Inflammatory macrophage treated with lipopolysaccharide for 4 hours (primary cell): ENCODE data around the gene PDCD11.
"Not testable (repeated sequence)": the region's sequence is repeated elsewhere in the genome, so short reads cannot be mapped to it uniquely, and the experiment has no call there.

Experiments used
- DNase-seq: peaks from one replicate; pipeline ENCODE4 v3.0.0-alpha.2; 2020

Gene PDCD11

GRCh38 chr10:103478671-103479070 lies 82.2 kb downstream of the PDCD11 start:
- DNase-seq: no peak

GRCh38 chr10:103479135-103479534 lies 82.7 kb downstream of the PDCD11 start, which contains the start of gene CALHM3:
CALHM3 (minus strand) TSS chr10:103479240; CDS start chr10:103479032, 208 bp downstream.
- no peak for DNase-seq

GRCh38 chr10:103480521-103480920 lies 84.1 kb downstream of the PDCD11 start:
- no peak for DNase-seq

- peak; percentile 82 for DNase-seq
Measured at GRCh38 chr10:103481974-103482531, 85.6 kb downstream of the PDCD11 start.

- DNase-seq: not testable (repeated sequence)
Measured at GRCh38 chr10:103486635-103487409, 90.4 kb downstream of the PDCD11 start.

GRCh38 chr10:103487410-103487708 lies 90.9 kb downstream of the PDCD11 start:
- no peak for DNase-seq

GRCh38 chr10:103490986-103491314 lies 94.5 kb downstream of the PDCD11 start:
- DNase-seq: no peak

- no peak for DNase-seq
Measured at GRCh38 chr10:103491729-103492364, 95.4 kb downstream of the PDCD11 start.

- no peak for DNase-seq
Measured at GRCh38 chr10:103492655-103493261, 96.3 kb downstream of the PDCD11 start.

- DNase-seq: no peak
Measured at GRCh38 chr10:103493362-103493915, 97.0 kb downstream of the PDCD11 start, which contains the start of gene NEURL1. NEURL1 (plus strand) TSS chr10:103493705; CDS start chr10:103494388, 683 bp downstream.

GRCh38 chr10:103493916-103494877 lies 97.8 kb downstream of the PDCD11 start:
- peak; percentile 8 for DNase-seq

GRCh38 chr10:103495321-103495720 lies 98.9 kb downstream of the PDCD11 start:
- no peak for DNase-seq
